GM19035 (cell line): ENCODE data around the gene KNTC1.
"Not testable (repeated sequence)": the region's sequence is repeated elsewhere in the genome, so short reads cannot be mapped to it uniquely, and the experiment has no call there.

Source experiments
- ATAC-seq: cut with Tn5 transposase; IDR thresholded peaks from one replicate; pipeline ENCODE4 v1.9.1; 2021; ENCODE audit not compliant: unreplicated experiment

The KNTC1 gene

DNA sequence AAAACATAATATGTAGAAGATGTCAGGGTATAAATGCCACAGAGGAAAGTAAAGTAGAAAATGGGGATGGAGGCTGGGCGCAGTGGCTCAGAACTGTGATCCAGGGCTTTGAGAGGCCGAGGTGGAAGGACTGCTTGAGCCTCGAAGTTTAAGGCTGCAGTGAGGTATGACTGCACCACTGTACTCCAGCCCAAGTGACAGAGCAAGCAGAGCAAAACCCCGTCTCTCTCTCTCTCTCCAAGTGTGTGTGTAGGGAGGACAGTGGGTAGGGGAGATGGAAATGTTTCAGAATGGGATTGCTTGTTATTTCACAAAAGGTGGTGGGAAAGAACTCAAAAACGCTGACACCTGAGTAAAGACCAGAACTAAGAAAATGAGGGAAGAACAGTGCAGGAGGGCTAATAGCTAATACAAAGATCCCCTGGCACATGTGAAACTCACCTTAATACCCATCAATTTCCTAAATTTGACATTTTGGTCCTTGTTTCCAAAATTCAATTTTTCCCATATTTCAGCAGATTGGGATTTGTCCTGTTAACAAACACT lies 20.6 kb upstream of the KNTC1 start:
- no peak for ATAC-seq

DNA sequence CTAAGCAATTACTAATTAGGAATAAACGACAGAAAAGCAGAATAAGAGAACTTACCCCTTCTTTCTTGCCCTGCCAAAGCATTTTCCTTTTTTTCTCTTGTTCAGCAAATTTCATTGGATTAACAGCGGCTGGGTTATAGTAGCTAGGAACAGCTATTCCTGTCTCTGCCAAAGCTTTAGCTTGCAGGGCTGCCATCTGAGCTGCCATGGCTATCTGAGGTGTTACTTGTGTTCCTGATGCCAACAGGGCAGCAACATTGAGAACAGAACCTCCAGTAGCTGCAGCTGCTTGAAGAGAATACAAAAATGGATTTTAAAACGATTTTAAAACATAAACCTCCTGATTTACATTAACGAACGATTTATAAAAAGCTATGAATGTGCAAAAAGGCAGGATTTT lies 18.9 kb upstream of the KNTC1 start:
- no peak for ATAC-seq

DNA sequence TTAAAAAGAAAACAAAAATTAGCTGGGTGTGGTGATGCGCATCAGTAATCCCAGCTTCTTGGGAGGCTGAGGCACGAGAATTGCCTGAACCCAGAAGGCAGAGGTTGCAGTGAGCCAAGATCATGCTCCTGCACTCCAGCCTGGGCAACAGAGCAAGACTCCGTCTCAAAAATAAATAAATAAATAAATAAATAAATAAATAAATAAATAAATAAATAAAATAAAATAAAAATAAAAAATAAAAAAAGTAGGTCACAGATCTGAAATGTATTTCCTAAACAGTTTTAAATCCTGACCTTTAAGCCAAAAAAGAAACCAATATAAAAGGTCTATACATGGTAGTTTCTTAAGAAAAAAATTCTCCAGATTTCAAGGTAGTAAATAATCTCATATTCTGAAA lies 14.0 kb upstream of the KNTC1 start:
- ATAC-seq, result not testable (repeated sequence)

DNA sequence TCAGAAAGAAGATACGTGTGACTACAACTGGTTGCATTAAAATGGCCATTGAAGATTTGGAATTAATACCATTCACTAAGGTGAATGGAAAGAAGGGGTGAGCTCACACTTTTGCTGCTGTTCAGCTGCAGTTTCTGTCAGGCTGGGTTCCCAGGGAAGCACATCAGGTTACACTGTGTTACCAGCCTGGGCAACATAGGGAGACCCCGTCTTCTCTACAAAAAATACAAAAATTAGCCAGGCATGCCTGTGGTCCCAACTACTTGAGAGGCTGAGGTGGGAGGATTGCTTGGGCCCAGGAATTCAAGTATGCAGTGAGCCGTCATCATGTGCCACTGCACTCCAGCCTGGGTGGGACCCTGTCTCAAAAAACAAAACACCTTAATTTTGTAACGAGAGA lies 13.4 kb upstream of the KNTC1 start:
- ATAC-seq, result no peak

DNA sequence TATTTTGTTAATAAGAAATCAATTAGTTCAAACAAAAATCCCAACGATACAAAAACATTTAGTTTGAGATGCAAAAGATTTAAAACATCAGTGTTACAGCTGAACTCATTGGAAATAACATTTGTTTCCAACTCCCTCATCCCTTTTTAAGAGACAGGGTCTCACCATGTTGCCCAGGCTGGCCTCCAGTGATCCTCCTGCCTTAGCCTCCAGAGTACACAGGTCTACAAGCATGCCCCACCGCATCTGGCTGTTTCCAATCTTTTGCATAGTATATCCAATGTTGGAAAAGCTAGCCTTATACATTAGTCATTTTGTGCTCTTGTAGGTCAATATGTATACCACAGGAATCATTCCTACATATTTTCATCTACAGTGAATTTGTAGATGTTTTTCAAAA lies 11.8 kb upstream of the KNTC1 start:
- ATAC-seq, result no peak

DNA sequence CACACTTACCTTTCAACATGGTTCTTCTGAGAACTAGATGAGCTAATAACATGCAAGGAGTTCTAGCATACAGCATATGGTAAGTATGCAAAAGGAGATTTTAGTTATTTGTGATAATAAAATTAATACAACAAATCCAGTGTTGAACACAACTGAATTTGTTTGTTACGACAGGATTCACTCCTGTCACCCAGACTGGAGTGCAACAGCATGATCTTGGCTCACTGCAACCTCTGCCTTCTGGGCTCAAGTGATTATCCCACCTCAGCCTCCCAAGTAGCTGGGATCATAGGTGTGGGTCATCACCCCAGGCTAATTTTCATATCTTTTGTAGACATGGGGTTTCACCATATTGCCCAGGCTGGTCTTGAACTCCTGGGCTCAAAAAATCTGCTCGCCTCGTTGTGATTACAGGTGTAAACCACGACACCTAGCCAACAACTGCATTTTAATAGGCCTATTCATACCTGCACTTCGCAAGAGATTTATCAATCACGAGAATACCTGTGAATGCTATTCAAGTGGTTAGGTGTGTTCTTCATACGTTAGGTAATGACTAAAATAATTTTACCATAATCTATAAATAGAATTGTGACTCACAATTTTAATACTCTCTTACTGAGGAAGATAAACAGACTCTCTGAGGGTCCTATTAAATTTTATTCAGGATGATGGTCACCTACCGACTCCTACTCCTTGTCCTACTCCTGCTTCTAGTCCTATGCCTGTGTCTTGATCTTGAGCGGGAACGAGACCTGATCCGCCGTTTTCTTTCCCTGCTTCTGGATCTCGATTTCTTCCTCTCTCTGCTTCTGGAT lies 10.3 kb upstream of the KNTC1 start:
- ATAC-seq, result no peak

DNA sequence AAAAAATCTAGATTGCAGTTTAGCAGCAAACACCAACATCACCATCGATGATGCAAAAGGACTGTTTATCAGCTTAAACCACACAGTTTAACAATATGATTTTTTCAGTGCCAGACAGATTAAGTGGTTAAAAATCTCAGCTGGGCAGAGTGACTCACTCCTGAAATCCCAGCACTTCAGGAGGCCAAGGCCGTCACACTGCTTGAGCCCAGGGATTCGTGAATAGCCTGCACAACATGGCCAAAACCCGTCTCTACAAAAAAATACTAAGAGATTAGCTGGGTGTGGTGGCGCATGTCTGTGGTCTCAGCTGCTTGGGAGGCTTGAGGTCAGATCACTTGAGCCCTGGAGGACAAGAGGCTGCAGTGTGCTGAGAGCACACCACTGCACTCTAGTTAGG lies 9.2 kb upstream of the KNTC1 start:
- no peak for ATAC-seq

DNA sequence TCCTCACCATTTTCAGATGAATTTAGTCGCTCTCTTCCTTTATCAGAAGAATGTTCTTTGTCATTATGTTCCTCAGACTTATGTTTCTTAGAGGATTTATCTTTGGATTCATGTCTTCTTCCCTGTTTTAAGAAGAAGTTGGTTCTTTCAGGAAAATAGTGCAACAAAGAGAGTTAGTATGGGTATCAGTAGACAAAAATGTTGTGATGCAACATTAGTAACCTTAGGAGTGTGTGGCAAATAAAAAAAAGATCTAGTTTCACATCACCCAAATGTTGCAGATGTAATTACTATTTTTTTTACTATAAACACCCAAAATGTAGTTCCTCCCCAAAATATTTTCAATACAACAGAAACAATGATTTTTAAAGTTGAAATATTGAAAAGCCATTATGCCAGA lies 8.1 kb upstream of the KNTC1 start:
- no peak for ATAC-seq

DNA sequence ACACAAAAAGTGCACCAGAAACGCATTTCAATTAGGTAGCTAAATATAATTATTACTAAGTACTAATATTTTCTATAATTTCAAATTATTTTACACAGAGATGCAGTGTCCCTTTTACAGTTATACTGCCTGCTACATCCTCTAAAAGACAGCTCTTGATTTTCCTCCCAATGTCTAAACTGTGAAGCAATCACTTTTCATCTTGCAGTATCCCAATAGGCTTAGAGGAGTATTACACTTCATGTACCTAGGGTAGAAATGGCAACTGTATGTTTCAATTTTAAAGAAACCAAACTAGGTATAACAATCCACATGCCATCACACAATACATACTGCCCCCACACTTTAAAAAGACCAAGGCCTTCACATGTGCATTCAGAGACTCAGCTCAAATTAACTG lies 7.6 kb upstream of the KNTC1 start:
- ATAC-seq, result no peak

DNA sequence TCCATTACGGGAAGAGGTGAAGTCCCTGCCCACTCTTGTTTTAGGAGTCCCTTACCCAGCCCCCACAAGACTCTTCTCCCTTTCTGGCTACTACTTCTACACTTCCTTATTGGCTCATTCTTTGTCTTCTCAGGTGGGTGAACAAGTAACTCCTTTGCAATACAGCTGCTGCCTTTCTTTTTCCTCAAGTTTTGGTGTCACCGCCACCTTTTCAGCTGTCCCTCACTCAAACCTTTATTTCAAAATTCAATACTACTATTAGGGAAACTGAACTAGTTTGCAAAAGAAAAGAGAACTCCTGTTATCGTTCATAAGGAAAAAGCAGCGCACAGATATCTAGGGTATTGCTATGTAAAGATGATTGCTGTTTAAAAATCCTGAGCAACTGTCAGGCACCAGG lies 6.4 kb upstream of the KNTC1 start:
- no peak for ATAC-seq

DNA sequence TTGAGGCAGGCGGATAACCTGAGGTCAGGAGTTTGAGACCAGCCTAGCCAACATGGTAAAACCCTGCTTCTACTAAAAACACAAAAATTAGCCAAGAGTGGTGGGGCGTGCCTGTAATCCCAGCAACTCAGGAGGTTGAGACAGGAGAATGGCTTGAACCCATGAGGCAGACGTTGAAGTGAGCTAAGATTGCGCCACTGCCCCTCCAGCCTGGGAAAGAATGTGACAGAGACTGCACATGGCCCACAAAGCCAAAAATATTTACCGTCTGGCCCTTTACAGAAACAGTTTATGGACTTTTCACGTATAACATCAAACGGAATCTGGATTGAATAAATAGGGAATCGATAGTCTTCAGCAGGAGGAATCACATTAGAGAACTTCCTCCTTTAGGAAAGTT lies 3.8 kb upstream of the KNTC1 start:
- no peak for ATAC-seq

DNA sequence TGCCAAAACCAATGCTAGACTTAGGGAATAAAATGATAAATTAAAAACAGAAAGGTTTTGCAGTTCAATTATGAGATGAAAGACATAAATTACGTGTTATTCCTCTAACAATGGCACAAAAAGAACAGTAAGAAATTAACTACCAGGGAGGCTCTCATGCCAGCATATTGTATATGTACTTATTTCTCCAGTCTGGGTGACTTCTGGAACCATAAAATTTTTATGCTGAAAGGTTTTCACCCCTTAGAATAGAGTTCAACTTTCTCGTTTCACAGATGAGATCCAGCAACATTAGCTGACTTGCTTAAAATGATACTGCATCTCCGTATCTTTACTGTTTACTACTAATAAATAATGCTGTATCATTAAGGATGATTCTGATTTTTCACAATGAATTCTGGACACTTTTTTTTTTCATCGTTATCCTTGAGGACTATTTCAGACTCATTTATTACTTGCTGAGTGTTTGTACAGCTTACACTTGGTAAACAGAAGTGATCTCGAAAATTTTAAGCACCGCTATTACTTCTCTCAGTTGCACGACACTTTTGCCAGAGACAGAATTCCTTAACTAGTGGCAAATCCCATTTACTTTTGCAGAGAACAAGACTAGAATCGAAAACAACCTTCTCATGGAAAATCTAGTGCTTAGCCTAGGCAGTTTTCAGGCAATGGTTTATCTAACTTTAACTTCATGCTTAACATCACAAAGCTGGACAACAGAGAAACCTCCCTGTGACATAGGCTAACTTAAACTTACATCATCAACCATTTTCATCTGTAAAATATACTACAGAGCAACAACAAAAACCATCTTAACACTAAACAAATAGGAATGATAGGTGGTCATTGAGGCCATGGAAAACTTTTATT lies 3.0 kb upstream of the KNTC1 start:
- ATAC-seq, result no peak

DNA sequence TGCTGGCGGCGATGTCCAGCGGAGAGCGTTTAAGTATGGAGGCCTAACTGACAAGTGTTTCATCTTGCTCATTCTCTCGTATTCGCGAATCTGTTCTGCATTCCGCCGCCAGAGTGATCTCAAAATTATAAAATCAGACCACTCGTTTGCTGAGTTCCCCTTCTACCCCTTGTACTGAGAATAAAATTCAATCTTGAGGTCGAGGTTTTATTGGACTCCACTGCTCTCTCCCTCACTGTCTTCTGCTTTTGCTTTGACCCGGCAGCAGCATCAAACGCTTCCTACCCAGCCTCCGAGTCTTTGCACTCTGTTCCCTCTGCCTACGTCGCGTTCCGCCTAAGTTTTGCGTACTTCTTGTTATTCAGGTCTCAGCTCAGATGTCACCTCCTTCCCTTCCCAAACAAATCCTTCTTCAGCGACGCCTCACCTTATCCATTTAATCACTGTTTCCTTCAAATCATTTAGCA lies 462 bp downstream of the KNTC1 start:
- no peak for ATAC-seq

DNA sequence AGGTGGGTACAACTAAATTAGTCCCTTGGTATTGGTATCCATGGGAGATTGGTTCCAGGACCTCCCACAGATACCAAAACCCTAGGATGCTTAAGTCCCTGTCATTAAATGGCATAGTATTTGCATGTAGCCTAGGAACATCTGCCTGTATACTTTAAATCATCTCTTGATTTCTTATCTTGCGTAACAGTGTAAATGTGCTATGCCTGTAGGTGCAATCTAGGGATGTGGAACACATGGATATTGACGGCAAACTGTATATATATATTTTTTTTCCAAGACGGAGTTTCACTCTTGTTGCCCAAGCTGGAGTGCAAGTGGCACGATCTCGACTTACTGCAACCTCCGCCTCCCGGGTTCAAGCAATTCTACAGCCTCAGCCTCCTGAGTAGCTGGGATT lies 1.5 kb downstream of the KNTC1 start:
- no peak for ATAC-seq

DNA sequence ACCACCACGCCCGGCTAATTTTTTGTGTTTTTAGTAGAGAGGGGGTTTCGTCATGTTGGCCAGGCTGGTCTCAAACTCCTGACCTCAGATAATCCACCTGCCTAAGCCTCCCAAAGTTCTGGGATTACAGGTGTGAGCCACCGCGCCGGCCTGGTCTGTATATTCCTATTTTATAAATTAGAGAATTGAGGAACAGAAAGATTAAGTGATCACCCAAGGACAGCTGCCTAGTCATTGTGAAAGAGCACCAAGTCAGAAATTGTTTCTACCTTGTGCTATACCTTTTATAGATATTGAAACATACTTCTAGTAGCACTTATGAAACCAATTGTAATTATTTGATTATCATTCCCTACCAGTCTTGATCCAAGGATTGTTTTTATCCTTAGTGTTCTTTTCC lies 1.9 kb downstream of the KNTC1 start:
- no peak for ATAC-seq

DNA sequence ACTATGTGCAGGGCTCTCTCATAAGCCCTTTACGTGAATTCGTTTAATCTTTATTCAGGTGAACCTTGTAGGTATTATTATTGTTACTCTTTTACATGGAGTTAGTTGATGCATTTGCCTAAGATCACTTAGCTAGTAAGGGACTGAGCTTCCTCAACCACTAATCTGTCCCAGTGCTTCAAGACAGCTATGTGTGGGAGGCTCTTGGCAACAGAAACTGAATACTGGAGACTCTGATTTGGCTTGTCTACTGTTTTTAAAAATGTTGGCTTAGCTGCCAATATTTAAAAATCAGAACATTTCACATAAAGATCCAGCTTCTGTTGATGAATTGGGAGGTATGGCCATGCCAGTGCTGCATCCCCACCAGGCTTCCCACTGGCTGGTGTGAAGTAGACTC lies 6.8 kb downstream of the KNTC1 start:
- no peak for ATAC-seq

DNA sequence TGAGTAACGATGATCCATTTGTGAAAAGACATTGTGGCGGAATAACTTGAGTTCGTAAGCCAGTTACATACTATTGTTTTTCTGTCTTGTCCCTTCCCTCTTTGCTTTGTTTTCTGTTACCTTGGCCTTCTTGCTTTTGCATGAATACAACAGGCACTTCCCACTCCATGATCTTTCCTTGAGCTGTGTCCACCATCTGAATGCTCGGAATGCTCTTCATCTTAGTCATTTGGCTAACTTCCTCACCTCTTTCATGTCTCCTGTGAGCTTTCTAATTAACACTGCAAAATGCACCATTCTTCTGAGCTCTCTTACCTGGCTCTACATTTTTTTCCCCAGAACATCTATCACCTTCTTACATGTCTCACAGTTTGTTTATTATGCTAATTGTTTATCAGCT lies 10.0 kb downstream of the KNTC1 start:
- ATAC-seq, result no peak

DNA sequence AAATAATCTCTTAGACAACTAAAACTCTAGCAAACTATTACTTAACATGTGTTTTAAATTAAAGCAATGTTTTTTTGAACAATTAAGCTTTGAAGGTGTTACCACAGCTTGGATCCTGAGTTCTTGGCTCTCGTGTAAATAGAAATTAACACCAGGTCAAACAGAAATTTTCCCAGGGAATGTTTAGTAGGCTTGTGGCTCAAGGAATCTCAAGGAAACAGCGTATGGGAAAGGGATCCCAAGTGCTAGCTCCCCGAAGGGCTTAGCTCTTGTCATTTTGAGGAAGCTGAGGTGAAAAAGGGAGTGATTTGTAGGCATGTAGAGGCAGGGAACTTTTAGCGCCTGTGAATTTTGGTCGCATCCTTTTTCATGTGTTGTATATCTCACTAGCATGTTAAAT lies 11.4 kb downstream of the KNTC1 start:
- ATAC-seq, result no peak

DNA sequence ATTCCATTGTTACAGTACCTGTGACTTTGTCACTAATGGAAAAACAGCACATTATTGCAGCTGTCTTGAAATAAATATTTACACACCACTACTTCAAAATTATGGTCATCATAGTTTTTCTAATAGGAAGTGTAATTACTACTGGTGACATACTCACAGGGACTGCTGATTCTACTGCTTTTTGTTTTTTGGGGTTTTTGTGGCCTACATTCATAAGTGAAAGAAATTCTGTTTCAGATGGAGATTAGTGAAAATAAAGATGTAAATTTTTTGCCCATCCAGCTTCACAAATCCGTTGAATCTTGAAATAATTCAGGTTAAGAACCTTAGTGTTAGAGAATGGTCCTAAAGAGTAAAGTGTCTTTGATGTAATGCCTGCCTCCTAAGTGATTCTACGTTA lies 17.5 kb downstream of the KNTC1 start:
- no peak for ATAC-seq

DNA sequence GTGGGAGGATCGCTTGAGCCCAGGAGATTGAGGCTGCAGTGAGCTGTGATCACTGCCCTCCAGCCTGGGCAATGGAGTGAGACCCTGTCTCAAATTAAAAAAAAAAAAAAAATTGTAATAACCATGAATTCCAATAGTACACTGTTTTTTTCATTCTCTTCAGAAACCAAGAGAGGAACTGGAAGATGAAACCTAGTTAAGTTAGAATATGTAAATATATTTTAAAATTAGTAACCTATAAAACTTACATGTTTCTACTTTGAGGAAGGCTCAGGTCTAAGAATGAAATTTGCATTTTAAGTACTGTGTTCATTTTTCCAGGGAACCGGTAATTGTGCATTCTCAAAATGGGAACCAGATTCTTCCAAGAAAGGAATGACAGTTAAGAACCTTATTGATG lies 18.8 kb downstream of the KNTC1 start:
- ATAC-seq, result peak; percentile 68

DNA sequence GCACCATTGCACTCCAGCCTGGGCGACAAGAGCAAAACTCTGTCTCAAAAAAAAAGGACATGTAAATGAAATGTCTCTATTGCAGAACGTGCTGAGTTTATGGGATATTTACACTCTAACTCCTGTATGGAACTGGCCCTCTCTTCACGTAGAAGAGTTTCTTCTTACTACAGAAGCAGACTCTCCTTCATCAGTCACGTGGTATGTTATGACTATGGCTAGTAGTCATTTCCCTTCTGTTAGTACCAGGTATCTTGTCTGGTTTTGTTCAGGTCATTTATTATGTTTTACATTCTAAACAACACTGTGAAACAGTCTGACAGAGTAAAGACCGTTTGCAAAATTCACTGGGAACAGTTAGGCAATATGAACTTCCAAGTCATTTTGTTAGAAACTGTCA lies 20.3 kb downstream of the KNTC1 start:
- ATAC-seq, result no peak
